NCI-H82 (cell line): Measurements from ENCODE around the gene AKTIP.
"Not testable (repeated sequence)": the region's sequence is repeated elsewhere in the genome, so short reads cannot be mapped to it uniquely, and the experiment has no call there.

Experiments
- DNase-seq: peaks from one replicate; lab custom pipeline; 2025; lab: John Stamatoyannopoulos, UW

AKTIP gene

GRCh38 chr16:53502331-53503269, at the start of gene AKTIP:
AKTIP (minus strand) TSS chr16:53503209; CDS start chr16:53500259, 2,950 bp downstream.
- DNase-seq, result peak; percentile 29

GRCh38 chr16:53549970-53550690, 47.1 kb upstream of the AKTIP start:
- DNase-seq, result peak; percentile 84

- peak; percentile 21 for DNase-seq
Measured at GRCh38 chr16:53546988-53547391, 44.0 kb upstream of the AKTIP start.

- no peak for DNase-seq
Measured at GRCh38 chr16:53545433-53545832, 42.4 kb upstream of the AKTIP start.

GRCh38 chr16:53542283-53542682, 39.3 kb upstream of the AKTIP start:
- no peak for DNase-seq

- DNase-seq, result no peak
Measured at GRCh38 chr16:53541326-53541725, 38.3 kb upstream of the AKTIP start.

GRCh38 chr16:53539759-53540718, 37.0 kb upstream of the AKTIP start:
- not testable (repeated sequence) for DNase-seq

GRCh38 chr16:53539346-53539745, 36.3 kb upstream of the AKTIP start:
- not testable (repeated sequence) for DNase-seq

- DNase-seq, result no peak
Measured at GRCh38 chr16:53537626-53538025, 34.6 kb upstream of the AKTIP start.

- DNase-seq, result no peak
Measured at GRCh38 chr16:53534206-53534605, 31.2 kb upstream of the AKTIP start.

- DNase-seq, result no peak
Measured at GRCh38 chr16:53530741-53531140, 27.7 kb upstream of the AKTIP start.

GRCh38 chr16:53530046-53530445, 27.0 kb upstream of the AKTIP start:
- DNase-seq, result peak; percentile 65

- no peak for DNase-seq
Measured at GRCh38 chr16:53529513-53529912, 26.5 kb upstream of the AKTIP start.

GRCh38 chr16:53528797-53529196, 25.8 kb upstream of the AKTIP start:
- DNase-seq, result no peak

- DNase-seq, result no peak
Measured at GRCh38 chr16:53523971-53524548, 21.1 kb upstream of the AKTIP start.

- DNase-seq, result no peak
Measured at GRCh38 chr16:53523126-53523804, 20.3 kb upstream of the AKTIP start.

GRCh38 chr16:53519417-53520091, 16.5 kb upstream of the AKTIP start:
- DNase-seq, result no peak

- peak; percentile 27 for DNase-seq
Measured at GRCh38 chr16:53518550-53519416, 15.8 kb upstream of the AKTIP start.

- no peak for DNase-seq
Measured at GRCh38 chr16:53517851-53518250, 14.8 kb upstream of the AKTIP start.
